Duodenal mucosa (tissue), 2 donors: ENCODE measurements around the gene WBP1L.

Experiments
- H3K27ac ChIP-seq: one replicate; pipeline ENCODE4 v1.7.0; 2013; ENCODE audit warnings: low read depth, low read length
- H3K27me3 ChIP-seq, 2 donors: one replicate each; pipeline ENCODE4 v1.7.0; 2013; ENCODE audit warnings: low read length in 2 of 2, control low read depth in 1 of 2; ENCODE audit not compliant: insufficient read depth in 2 of 2, control insufficient read depth in 1 of 2
- H3K36me3 ChIP-seq, 2 donors: one replicate each; pipeline ENCODE4 v1.7.0; 2013; ENCODE audit warnings: low read length in 2 of 2, control low read depth in 1 of 2; ENCODE audit not compliant: insufficient read depth in 2 of 2, control insufficient read depth in 1 of 2
- H3K4me1 ChIP-seq, 2 donors: one replicate each; pipeline ENCODE4 v1.7.0; 2013; ENCODE audit warnings: low read length in 2 of 2, control low read depth in 1 of 2; ENCODE audit not compliant: insufficient read depth in 2 of 2, control insufficient read depth in 1 of 2
- H3K4me3 ChIP-seq, 2 donors: one replicate each; pipeline ENCODE4 v1.7.0; 2013; ENCODE audit warnings: low read length in 2 of 2, low read depth in 1 of 2
- H3K9ac ChIP-seq, 2 donors: one replicate each; pipeline ENCODE4 v1.7.0; 2013; ENCODE audit warnings: low read length in 2 of 2, low read depth in 1 of 2
- H3K9me3 ChIP-seq, 2 donors: one replicate each; pipeline ENCODE4 v1.7.0; 2013; ENCODE audit warnings: low read length in 2 of 2, control low read depth in 1 of 2; ENCODE audit not compliant: control insufficient read depth in 1 of 2

The WBP1L gene

GRCh38 chr10:102804382-102805055, 60.8 kb downstream of the WBP1L start:
- Histone ChIP-seq H3K27me3 (no peaks in the 10 kb centered on the region), H3K9ac (no peak overlapping the region), H3K4me1 (peaks cover 17 to 19% of the 10 kb centered on the region in 2 donors), H3K4me3 (no peak overlapping the region), H3K9me3 (no peaks in the 10 kb centered on the region), H3K36me3 (peaks cover 9 to 31% of the 10 kb centered on the region in 2 donors), H3K27ac (no peak overlapping the region)

- Histone ChIP-seq H3K36me3 (peaks cover 11 to 37% of the 10 kb centered on the region in 2 donors), H3K27me3 (no peaks in the 10 kb centered on the region), H3K9me3 (no peaks in the 10 kb centered on the region), H3K27ac (no peak overlapping the region), H3K4me1 (peaks cover 3 to 11% of the 10 kb centered on the region in 2 donors), H3K4me3 (no peak overlapping the region), H3K9ac (no peak overlapping the region)
Measured at GRCh38 chr10:102808380-102808779, 64.6 kb downstream of the WBP1L start.

GRCh38 chr10:102811346-102811745, 67.6 kb downstream of the WBP1L start:
- Histone ChIP-seq H3K4me3 (no peak overlapping the region), H3K9me3 (no peaks in the 10 kb centered on the region), H3K9ac (no peak overlapping the region), H3K4me1 (peaks cover 26 to 28% of the 10 kb centered on the region in 2 donors), H3K27ac (no peak overlapping the region), H3K36me3 (peaks cover 7 to 35% of the 10 kb centered on the region in 2 donors), H3K27me3 (no peaks in the 10 kb centered on the region)

- H3K27ac ChIP-seq, result no peak overlapping the region
- H3K4me3 ChIP-seq, result no peak overlapping the region
- peaks cover 7 to 32% of the 10 kb centered on the region in 2 donors for H3K36me3 ChIP-seq
Measured at GRCh38 chr10:102812231-102812876, 68.6 kb downstream of the WBP1L start.

GRCh38 chr10:102813017-102813541, 69.3 kb downstream of the WBP1L start:
- H3K27ac ChIP-seq, result no peak overlapping the region
- peaks cover 26 to 28% of the 10 kb centered on the region in 2 donors for H3K4me1 ChIP-seq
- no peak overlapping the region for H3K4me3 ChIP-seq
- no peaks in the 10 kb centered on the region for H3K9me3 ChIP-seq
- no peak overlapping the region for H3K9ac ChIP-seq
- H3K36me3 ChIP-seq, result peaks cover 7 to 32% of the 10 kb centered on the region in 2 donors
- no peaks in the 10 kb centered on the region for H3K27me3 ChIP-seq

More at GRCh38 chr10:102812231-102812876, 68.6 kb downstream of the WBP1L start:
- H3K9me3 ChIP-seq, result no peaks in the 10 kb centered on the region
- H3K27me3 ChIP-seq, result no peaks in the 10 kb centered on the region
- H3K9ac ChIP-seq, result no peak overlapping the region
- H3K4me1 ChIP-seq, result peaks cover 26 to 28% of the 10 kb centered on the region in 2 donors

GRCh38 chr10:102813734-102814452, 70.1 kb downstream of the WBP1L start:
- Histone ChIP-seq H3K36me3 (peaks cover 7 to 32% of the 10 kb centered on the region in 2 donors), H3K27ac (peak overlapping the region; percentile 35), H3K4me1 (peaks cover 26 to 28% of the 10 kb centered on the region in 2 donors), H3K9ac (peak overlapping the region in 1 of 2 donors; percentile 3), H3K27me3 (no peaks in the 10 kb centered on the region), H3K9me3 (no peaks in the 10 kb centered on the region), H3K4me3 (no peak overlapping the region)

- H3K4me3 ChIP-seq, result no peak overlapping the region
- no peaks in the 10 kb centered on the region for H3K9me3 ChIP-seq
- peak overlapping the region in 1 of 2 donors; percentile 3 for H3K9ac ChIP-seq
- H3K36me3 ChIP-seq, result peaks cover 7 to 31% of the 10 kb centered on the region in 2 donors
- no peaks in the 10 kb centered on the region for H3K27me3 ChIP-seq
- no peak overlapping the region for H3K27ac ChIP-seq
- peaks cover 26 to 28% of the 10 kb centered on the region in 2 donors for H3K4me1 ChIP-seq
Measured at GRCh38 chr10:102814453-102814871, 70.7 kb downstream of the WBP1L start.

- Histone ChIP-seq H3K9ac (peak overlapping the region in 1 of 2 donors; percentile 3), H3K36me3 (peaks cover 7 to 25% of the 10 kb centered on the region in 2 donors), H3K4me1 (peaks cover 26 to 28% of the 10 kb centered on the region in 2 donors)
Measured at GRCh38 chr10:102814873-102815661, 71.3 kb downstream of the WBP1L start.

GRCh38 chr10:102815790-102816549, 72.2 kb downstream of the WBP1L start:
- H3K36me3 ChIP-seq, result peaks cover 7 to 24% of the 10 kb centered on the region in 2 donors
- H3K27ac ChIP-seq, result peak overlapping the region; percentile 81
- H3K4me1 ChIP-seq, result peaks cover 26 to 28% of the 10 kb centered on the region in 2 donors
- H3K9ac ChIP-seq, result no peak overlapping the region
- no peaks in the 10 kb centered on the region for H3K9me3 ChIP-seq
- no peaks in the 10 kb centered on the region for H3K27me3 ChIP-seq
- H3K4me3 ChIP-seq, result no peak overlapping the region

More at GRCh38 chr10:102814873-102815661, 71.3 kb downstream of the WBP1L start:
- H3K27me3 ChIP-seq, result no peaks in the 10 kb centered on the region
- peak overlapping the region; percentile 65 for H3K27ac ChIP-seq
- H3K9me3 ChIP-seq, result no peaks in the 10 kb centered on the region
- H3K4me3 ChIP-seq, result no peak overlapping the region
